Neural cell (in vitro differentiated cells): ENCODE measurements around the gene MKX. TPM values are rescaled to one million over a fixed set of nuclear protein-coding genes. Genes with fewer than 3 reads are reported as not detected.

Source experiments
- H2AFZ ChIP-seq: fragments of 200-600, 300-800 bp; sonication (generic), shearing (Covaris generic); 2 replicates; pipeline ENCODE4 v1.6.0; 2014; ENCODE audit warnings: low read depth, mild to moderate bottlenecking, antibody characterized with exemption, low read length, moderate library complexity
- H3F3A ChIP-seq: fragments of 200-600 bp; shearing (Covaris generic); 2 replicates; pipeline ENCODE4 v1.6.1; 2016; ENCODE audit warnings: mild to moderate bottlenecking, moderate library complexity, mixed read lengths, antibody characterized with exemption, low read length; ENCODE audit not compliant: insufficient read depth, poor library complexity, severe bottlenecking
- H3K27ac ChIP-seq: fragments of 200-600, 300-800 bp; sonication (generic), shearing (Covaris generic); 2 replicates; pipeline ENCODE4 v1.5.1; 2014; ENCODE audit warnings: mild to moderate bottlenecking, low read length, moderate library complexity
- H3K27me3 ChIP-seq: fragments of 300-800, 200-600 bp; sonication (generic), shearing (Covaris generic); 2 replicates; pipeline ENCODE4 v1.6.0; 2014; ENCODE audit warnings: mild to moderate bottlenecking, low read depth, low read length, moderate library complexity; ENCODE audit not compliant: insufficient read depth
- H3K36me3 ChIP-seq: fragments of 300-800, 200-600 bp; sonication (generic), shearing (Covaris generic); 2 replicates; pipeline ENCODE4 v1.5.1; 2014; ENCODE audit warnings: mild to moderate bottlenecking, antibody characterized with exemption, low read length, moderate library complexity; ENCODE audit not compliant: insufficient read depth
- H3K4me2 ChIP-seq: fragments of 300-800, 200-600 bp; sonication (generic), shearing (Covaris generic); 2 replicates; pipeline ENCODE4 v1.6.0; 2014; ENCODE audit warnings: mild to moderate bottlenecking, low read length
- H3K4me3 ChIP-seq: fragments of 300-800, 200-600 bp; sonication (generic), shearing (Covaris generic); 2 replicates; pipeline ENCODE4 v1.5.1; 2014; ENCODE audit warnings: mild to moderate bottlenecking, low read length, moderate library complexity
- H3K79me2 ChIP-seq: fragments of 200-600 bp; shearing (Covaris generic); replicated peaks from 2 replicates; pipeline ENCODE4 v1.6.0; 2014; ENCODE audit warnings: mild to moderate bottlenecking, low read length, moderate library complexity; ENCODE audit not compliant: insufficient read depth
- H3K9ac ChIP-seq: fragments of 300-800, 200-600 bp; sonication (generic), shearing (Covaris generic); 2 replicates; pipeline ENCODE4 v1.6.1; 2016; ENCODE audit warnings: mild to moderate bottlenecking, low read length, mixed read lengths
- H3K9me2 ChIP-seq: fragments of 200-600 bp; shearing (Covaris generic); 2 replicates; pipeline ENCODE4 v1.6.1; 2016; ENCODE audit warnings: mild to moderate bottlenecking, low read length, mixed read lengths; ENCODE audit not compliant: insufficient read depth
- H3K9me3 ChIP-seq: fragments of 200-600, 300-800 bp; sonication (generic), shearing (Covaris generic); 2 replicates; pipeline ENCODE4 v1.6.1; 2016; ENCODE audit warnings: mild to moderate bottlenecking, mixed run types, low read length, moderate library complexity, mixed read lengths
- H4K20me1 ChIP-seq: fragments of 200-600 bp; shearing (Covaris generic); 2 replicates; pipeline ENCODE4 v1.6.1; 2016; ENCODE audit warnings: mild to moderate bottlenecking, mixed run types; ENCODE audit not compliant: insufficient read depth
- EP300 ChIP-seq: fragments of 450-650 bp; conservative IDR thresholded peaks from 2 replicates; pipeline ENCODE4 v1.6.1; 2014; ENCODE audit warnings: antibody characterized with exemption, mild to moderate bottlenecking, moderate library complexity; ENCODE audit not compliant: poor library complexity, severe bottlenecking
- EZH2 ChIP-seq: fragments of 200-600, 300-800 bp; shearing (Covaris generic), sonication (generic); IDR thresholded peaks from 2 replicates; pipeline ENCODE4 v1.6.1; 2014; ENCODE audit warnings: antibody characterized with exemption, low read length, borderline replicate concordance, mild to moderate bottlenecking; ENCODE audit not compliant: insufficient read depth, poor library complexity, severe bottlenecking
- MXI1 ChIP-seq: fragments of 450-650 bp; conservative IDR thresholded peaks from 2 replicates; pipeline ENCODE4 v1.6.1; 2014; ENCODE audit warnings: antibody characterized with exemption, mild to moderate bottlenecking; ENCODE audit not compliant: poor library complexity, severe bottlenecking
- POLR2AphosphoS5 ChIP-seq: IDR thresholded peaks from 2 replicates; pipeline ENCODE4 v1.6.1; 2012
- RAD21 ChIP-seq: fragments of 450-650 bp; conservative IDR thresholded peaks from 2 replicates; pipeline ENCODE4 v1.6.1; 2014; ENCODE audit warnings: antibody characterized with exemption, mild to moderate bottlenecking, moderate library complexity
- SMC3 ChIP-seq: fragments of 450-650 bp; conservative IDR thresholded peaks from 2 replicates; pipeline ENCODE4 v1.6.1; 2014; ENCODE audit warnings: antibody characterized with exemption, mild to moderate bottlenecking, moderate library complexity; ENCODE audit not compliant: poor library complexity
- TAF1 ChIP-seq: IDR thresholded peaks from 2 replicates; pipeline ENCODE4 v1.6.1; 2012; ENCODE audit warnings: low read depth
- polyA plus RNA-seq: library from polyadenylated mRNA; depleted of rRNA; stranded (reverse); fragments of >200 nt; gene quantifications from 2 replicates; pipeline ENCODE4 v1.2.3, GENCODE V29; 2014
- TF ChIP-seq, protein P1 (sequence below): fragments of 450-650 bp; IDR thresholded peaks from 2 replicates; pipeline ENCODE4 v1.5.1; 2014; ENCODE audit warnings: antibody characterized with exemption, mild to moderate bottlenecking, moderate library complexity; ENCODE audit not compliant: poor library complexity, severe bottlenecking
- TF ChIP-seq, protein P2 (sequence below): IDR thresholded peaks from 2 replicates; pipeline ENCODE4 v1.6.1; 2012; ENCODE audit warnings: borderline replicate concordance

The MKX gene
- polyA plus RNA-seq, 1 donor from 2014 or later = not detected

DNA sequence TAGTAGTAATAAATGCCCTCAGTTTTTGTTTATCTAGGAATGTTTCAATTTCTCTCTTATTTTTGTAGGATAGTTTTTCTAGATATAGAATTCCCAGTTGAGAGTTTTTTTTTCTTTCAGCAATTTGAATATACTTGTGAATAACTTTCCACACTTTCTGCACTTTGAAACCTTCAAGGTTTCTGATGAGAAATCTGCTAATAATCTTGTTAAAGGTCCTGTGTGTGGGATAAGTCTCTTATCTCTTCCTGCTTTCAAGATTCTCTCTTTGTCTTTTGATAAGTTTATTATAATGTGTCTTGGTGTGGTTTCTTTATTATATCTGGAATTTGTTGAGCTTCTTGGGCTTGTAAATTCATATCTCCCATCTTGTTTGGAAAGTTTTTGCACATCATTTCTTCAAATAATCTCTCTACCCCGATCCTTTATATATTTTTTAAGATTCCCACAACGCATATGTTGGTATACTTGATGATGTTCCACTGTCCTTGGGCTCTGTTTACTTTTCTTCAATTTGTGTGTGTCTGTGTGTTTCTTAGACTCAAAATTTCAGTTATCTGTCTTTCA lies 103.5 kb downstream of the MKX start:
- H3K4me2 ChIP-seq = no peak overlapping the region
- H3K9me3 ChIP-seq = no peaks in the 10 kb centered on the region
- no peak overlapping the region for H3K4me3 ChIP-seq
- H3K9me2 ChIP-seq = no peaks in the 10 kb centered on the region
- no peaks in the 10 kb centered on the region for H3K27me3 ChIP-seq
- H3F3A ChIP-seq = no peaks in the 10 kb centered on the region
- H3K27ac ChIP-seq = no peak overlapping the region
- H4K20me1 ChIP-seq = no peaks in the 10 kb centered on the region
- TF ChIP-seq, protein P1, sequence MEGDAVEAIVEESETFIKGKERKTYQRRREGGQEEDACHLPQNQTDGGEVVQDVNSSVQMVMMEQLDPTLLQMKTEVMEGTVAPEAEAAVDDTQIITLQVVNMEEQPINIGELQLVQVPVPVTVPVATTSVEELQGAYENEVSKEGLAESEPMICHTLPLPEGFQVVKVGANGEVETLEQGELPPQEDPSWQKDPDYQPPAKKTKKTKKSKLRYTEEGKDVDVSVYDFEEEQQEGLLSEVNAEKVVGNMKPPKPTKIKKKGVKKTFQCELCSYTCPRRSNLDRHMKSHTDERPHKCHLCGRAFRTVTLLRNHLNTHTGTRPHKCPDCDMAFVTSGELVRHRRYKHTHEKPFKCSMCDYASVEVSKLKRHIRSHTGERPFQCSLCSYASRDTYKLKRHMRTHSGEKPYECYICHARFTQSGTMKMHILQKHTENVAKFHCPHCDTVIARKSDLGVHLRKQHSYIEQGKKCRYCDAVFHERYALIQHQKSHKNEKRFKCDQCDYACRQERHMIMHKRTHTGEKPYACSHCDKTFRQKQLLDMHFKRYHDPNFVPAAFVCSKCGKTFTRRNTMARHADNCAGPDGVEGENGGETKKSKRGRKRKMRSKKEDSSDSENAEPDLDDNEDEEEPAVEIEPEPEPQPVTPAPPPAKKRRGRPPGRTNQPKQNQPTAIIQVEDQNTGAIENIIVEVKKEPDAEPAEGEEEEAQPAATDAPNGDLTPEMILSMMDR = no peak
- TF ChIP-seq RAD21 = no peak
- no peak for TF ChIP-seq SMC3
- no peak for TF ChIP-seq TAF1
- TF ChIP-seq EZH2 = no peak
- no peak for TF ChIP-seq POLR2AphosphoS5
- no peak overlapping the region for H3K9ac ChIP-seq
- H3K79me2 ChIP-seq = no peaks in the 10 kb centered on the region
- H3K36me3 ChIP-seq = no peaks in the 10 kb centered on the region
- no peak overlapping the region for H2AFZ ChIP-seq

DNA sequence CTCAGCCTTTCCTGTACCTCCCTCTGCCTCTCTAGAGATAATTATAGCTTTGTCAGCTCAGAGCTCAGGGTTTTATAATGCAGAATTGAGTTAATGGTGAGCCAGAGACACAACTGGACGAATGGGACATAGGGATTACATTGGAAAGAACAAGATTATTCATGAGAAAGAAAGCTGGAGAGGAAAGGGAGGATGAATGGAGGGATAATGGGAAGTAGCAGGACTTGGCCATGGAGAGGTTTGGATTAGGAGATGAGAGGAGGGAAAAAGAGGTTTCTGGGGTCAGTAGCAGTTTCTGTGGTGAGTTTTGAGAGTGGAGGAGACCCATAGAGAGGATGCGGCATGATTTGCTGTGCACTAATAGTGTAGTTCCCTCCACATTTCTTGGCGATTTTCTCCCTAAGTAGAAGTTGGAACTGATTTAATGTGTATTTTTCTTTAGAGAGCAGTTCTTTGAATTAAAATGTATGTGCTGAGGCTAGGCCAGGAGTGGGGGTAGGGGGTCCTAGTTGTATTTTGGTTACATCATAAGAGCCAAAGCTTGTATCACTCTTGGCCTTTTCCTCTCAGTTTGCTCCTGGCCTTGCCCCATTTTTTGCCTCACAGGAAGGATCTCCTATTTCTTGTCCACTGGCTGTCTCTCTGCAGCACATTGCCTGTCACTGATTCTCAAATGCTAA lies 107.4 kb downstream of the MKX start:
- H3K9ac ChIP-seq = no peak overlapping the region
- H3K4me3 ChIP-seq = no peak overlapping the region
- H3K36me3 ChIP-seq = no peaks in the 10 kb centered on the region
- no peaks in the 10 kb centered on the region for H4K20me1 ChIP-seq
- no peak overlapping the region for H2AFZ ChIP-seq
- no peaks in the 10 kb centered on the region for H3K9me3 ChIP-seq
- no peaks in the 10 kb centered on the region for H3F3A ChIP-seq
- H3K79me2 ChIP-seq = no peaks in the 10 kb centered on the region
- no peak overlapping the region for H3K27ac ChIP-seq
- no peaks in the 10 kb centered on the region for H3K9me2 ChIP-seq
- no peaks in the 10 kb centered on the region for H3K27me3 ChIP-seq
- TF ChIP-seq TAF1 = no peak
- TF ChIP-seq SMC3 = no peak
- no peak for TF ChIP-seq POLR2AphosphoS5
- TF ChIP-seq, protein P2, sequence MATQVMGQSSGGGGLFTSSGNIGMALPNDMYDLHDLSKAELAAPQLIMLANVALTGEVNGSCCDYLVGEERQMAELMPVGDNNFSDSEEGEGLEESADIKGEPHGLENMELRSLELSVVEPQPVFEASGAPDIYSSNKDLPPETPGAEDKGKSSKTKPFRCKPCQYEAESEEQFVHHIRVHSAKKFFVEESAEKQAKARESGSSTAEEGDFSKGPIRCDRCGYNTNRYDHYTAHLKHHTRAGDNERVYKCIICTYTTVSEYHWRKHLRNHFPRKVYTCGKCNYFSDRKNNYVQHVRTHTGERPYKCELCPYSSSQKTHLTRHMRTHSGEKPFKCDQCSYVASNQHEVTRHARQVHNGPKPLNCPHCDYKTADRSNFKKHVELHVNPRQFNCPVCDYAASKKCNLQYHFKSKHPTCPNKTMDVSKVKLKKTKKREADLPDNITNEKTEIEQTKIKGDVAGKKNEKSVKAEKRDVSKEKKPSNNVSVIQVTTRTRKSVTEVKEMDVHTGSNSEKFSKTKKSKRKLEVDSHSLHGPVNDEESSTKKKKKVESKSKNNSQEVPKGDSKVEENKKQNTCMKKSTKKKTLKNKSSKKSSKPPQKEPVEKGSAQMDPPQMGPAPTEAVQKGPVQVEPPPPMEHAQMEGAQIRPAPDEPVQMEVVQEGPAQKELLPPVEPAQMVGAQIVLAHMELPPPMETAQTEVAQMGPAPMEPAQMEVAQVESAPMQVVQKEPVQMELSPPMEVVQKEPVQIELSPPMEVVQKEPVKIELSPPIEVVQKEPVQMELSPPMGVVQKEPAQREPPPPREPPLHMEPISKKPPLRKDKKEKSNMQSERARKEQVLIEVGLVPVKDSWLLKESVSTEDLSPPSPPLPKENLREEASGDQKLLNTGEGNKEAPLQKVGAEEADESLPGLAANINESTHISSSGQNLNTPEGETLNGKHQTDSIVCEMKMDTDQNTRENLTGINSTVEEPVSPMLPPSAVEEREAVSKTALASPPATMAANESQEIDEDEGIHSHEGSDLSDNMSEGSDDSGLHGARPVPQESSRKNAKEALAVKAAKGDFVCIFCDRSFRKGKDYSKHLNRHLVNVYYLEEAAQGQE = no peak
- no peak for TF ChIP-seq MXI1
- no peak for TF ChIP-seq RAD21
- no peak overlapping the region for H3K4me2 ChIP-seq

DNA sequence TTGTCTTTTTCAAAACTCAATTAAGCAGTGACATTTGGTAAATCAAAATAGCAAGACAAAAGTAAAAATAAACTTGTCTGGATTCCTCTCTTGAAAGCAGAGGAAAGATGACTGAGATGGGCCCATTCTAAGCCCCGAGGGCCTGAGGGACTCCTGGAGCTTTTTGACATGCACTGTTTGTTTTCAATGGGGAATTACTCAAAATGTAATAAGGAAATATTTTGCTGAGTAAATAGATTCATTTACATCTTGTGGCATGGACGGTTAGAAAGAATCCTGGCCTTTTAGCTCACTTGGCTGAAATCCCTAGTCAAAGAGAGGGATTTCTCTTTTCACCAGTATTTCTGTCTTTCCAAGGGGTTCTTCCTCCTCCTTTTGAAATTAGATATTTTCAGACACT lies 108.0 kb downstream of the MKX start:
- no peaks in the 10 kb centered on the region for H3K27me3 ChIP-seq
- H4K20me1 ChIP-seq = no peaks in the 10 kb centered on the region
- no peak overlapping the region for H3K4me3 ChIP-seq
- H3K9me2 ChIP-seq = no peaks in the 10 kb centered on the region
- H3F3A ChIP-seq = no peaks in the 10 kb centered on the region
- H2AFZ ChIP-seq = no peak overlapping the region
- no peaks in the 10 kb centered on the region for H3K79me2 ChIP-seq
- no peak overlapping the region for H3K27ac ChIP-seq
- no peak overlapping the region for H3K9ac ChIP-seq
- H3K4me2 ChIP-seq = no peak overlapping the region
- no peaks in the 10 kb centered on the region for H3K36me3 ChIP-seq
- TF ChIP-seq POLR2AphosphoS5 (no peak), EP300 (no peak), EZH2 (no peak), TAF1 (no peak), SMC3 (no peak), RAD21 (no peak), MXI1 (no peak)
- TF ChIP-seq, protein P1 = no peak
- TF ChIP-seq, protein P2 = no peak
- no peaks in the 10 kb centered on the region for H3K9me3 ChIP-seq
